ENCODE data around the gene CAND2.
"Not testable (repeated sequence)": the region's sequence is repeated elsewhere in the genome, so short reads cannot be mapped to it uniquely, and the experiment has no call there.

CAND2 gene

DNA sequence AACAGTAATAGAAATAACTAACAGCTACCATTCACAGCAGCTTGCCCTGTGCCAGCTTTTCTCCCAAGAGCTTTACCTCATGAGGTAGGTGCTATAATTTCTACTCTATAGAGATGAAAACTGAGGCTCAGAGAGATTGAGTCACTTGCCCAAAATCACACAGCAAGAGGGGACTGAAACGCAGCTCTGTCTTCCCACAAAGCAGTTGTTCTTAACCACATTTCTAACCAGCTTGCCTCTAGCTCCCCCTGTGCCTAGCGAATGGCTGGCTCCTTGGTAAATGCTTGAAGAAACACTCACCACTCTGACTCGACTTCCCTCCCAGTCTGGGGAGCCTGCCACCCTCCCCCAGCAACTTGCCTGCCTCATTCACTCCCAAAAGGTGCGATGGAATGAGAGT, 21.9 kb upstream of the CAND2 start:
- H3K4me1 ChIP-seq = no peaks in the 10 kb centered on the region

DNA sequence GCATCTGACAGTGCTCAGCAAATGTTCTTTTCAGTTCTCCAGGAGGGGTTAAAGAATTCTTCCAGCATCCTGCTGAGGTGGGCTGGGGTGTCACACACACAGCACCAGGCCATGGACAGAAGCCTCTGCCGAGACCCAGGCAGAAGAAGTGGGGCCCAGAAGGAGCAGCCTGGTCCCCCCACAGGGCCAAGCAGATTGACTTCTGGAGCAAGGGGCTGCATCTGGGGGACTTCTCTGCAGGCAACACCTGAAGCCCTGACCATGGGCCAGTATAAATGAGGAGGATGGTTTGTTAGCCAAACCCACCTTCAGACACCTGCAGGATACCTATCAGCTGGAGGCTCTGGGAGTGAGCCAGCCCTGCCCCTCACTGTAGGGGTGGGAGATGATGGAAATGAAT, 21.3 kb upstream of the CAND2 start:
- no peak for DNase-seq
- Histone ChIP-seq H3K36me3 (no peaks in the 10 kb centered on the region), H3K4me3 (ENCODE audit: low read depth, low read length) (no peak overlapping the region), H3K4me1 (no peaks in the 10 kb centered on the region), H3K27me3 (no peaks in the 10 kb centered on the region), H3K9me3 (no peaks in the 10 kb centered on the region)
- TF ChIP-seq, protein P1, sequence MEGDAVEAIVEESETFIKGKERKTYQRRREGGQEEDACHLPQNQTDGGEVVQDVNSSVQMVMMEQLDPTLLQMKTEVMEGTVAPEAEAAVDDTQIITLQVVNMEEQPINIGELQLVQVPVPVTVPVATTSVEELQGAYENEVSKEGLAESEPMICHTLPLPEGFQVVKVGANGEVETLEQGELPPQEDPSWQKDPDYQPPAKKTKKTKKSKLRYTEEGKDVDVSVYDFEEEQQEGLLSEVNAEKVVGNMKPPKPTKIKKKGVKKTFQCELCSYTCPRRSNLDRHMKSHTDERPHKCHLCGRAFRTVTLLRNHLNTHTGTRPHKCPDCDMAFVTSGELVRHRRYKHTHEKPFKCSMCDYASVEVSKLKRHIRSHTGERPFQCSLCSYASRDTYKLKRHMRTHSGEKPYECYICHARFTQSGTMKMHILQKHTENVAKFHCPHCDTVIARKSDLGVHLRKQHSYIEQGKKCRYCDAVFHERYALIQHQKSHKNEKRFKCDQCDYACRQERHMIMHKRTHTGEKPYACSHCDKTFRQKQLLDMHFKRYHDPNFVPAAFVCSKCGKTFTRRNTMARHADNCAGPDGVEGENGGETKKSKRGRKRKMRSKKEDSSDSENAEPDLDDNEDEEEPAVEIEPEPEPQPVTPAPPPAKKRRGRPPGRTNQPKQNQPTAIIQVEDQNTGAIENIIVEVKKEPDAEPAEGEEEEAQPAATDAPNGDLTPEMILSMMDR (IDR thresholded peaks at IDR 0.05; ENCODE audit: low read depth, low read length) = no peak

More for the DNA sequence above, 21.9 kb upstream of the CAND2 start:
- H3K4me3 ChIP-seq (ENCODE audit: low read depth, low read length) = no peak overlapping the region
- no peaks in the 10 kb centered on the region for H3K27me3 ChIP-seq
- TF ChIP-seq, protein P1 (IDR thresholded peaks at IDR 0.05; ENCODE audit: low read depth, low read length) = no peak
- no peak for DNase-seq
- H3K36me3 ChIP-seq = no peaks in the 10 kb centered on the region
- H3K9me3 ChIP-seq = no peaks in the 10 kb centered on the region

DNA sequence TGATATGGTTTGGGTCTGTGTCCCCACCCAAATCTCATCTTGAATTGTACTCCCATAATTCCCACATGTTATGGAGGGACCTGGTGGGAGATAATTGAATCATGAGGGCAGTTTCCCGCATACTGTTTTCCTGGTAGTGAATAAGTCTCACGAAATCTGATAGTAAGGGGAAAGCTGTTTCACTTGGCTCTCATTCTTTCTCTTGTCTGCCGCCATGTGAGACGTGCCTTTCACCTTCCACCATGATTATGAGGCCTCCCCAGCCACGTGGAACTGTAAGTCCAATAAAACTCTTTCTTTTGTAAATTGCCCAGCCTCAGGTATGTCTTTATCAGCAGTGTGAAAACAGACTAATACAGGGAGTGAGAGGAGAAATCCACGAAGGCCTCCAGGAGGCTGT, 20.5 kb upstream of the CAND2 start:
- not testable (repeated sequence) for H3K4me3 ChIP-seq (ENCODE audit: low read depth, low read length); H3K9me3 ChIP-seq; DNase-seq; H3K4me1 ChIP-seq; H3K27me3 ChIP-seq; H3K36me3 ChIP-seq

DNA sequence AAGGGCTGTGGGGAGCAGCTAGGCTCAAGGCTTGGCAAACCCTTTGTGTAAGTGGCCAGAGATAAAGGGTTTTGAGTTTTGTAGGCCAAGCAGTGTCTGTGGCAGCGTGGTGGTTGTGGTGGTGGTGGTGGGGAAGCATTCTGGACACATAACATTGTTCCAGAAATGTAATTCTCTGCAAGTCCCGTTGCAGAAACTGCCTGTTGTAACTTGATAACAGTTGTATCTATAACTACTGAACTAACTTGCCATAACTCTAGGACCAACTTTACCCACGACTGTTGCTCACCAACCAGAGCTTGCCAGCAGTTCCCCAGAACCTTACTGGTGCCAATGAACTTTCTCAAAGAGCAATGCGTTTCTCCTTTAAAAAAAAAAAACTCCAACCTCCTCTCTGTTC, 19.3 kb upstream of the CAND2 start:
- DNase-seq = no peak
- Histone ChIP-seq H3K27me3 (no peaks in the 10 kb centered on the region), H3K9me3 (no peaks in the 10 kb centered on the region), H3K4me1 (no peaks in the 10 kb centered on the region), H3K36me3 (no peaks in the 10 kb centered on the region), H3K4me3 (ENCODE audit: low read depth, low read length) (no peak overlapping the region)
- TF ChIP-seq, protein P1 (IDR thresholded peaks at IDR 0.05; ENCODE audit: low read depth, low read length) = no peak

DNA sequence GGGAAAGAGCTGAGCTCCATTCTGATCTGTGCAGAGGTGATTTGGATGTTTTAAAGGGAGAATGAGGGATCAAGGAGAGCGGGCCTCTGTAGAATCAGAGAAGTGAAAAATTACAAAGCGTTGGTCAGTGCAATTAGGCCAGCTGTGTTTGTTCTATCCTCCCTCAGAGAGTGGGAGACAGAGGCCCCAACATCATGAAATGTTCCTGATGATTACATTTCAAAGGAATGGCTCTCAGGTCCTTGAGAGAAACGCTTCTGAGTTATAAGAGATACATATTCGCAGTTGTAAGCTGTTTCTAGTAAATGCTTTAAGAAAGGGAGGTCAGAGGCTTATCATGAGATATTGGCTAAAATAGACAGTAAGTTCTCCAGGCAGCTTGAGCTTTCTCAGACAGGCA, 15.7 kb upstream of the CAND2 start:
- no peaks in the 10 kb centered on the region for H3K9me3 ChIP-seq
- H3K4me3 ChIP-seq (ENCODE audit: low read depth, low read length) = no peak overlapping the region
- TF ChIP-seq, protein P1 (IDR thresholded peaks at IDR 0.05; ENCODE audit: low read depth, low read length) = no peak
- no peaks in the 10 kb centered on the region for H3K27me3 ChIP-seq
- H3K36me3 ChIP-seq = no peaks in the 10 kb centered on the region
- H3K4me1 ChIP-seq = no peaks in the 10 kb centered on the region
- no peak for DNase-seq

DNA sequence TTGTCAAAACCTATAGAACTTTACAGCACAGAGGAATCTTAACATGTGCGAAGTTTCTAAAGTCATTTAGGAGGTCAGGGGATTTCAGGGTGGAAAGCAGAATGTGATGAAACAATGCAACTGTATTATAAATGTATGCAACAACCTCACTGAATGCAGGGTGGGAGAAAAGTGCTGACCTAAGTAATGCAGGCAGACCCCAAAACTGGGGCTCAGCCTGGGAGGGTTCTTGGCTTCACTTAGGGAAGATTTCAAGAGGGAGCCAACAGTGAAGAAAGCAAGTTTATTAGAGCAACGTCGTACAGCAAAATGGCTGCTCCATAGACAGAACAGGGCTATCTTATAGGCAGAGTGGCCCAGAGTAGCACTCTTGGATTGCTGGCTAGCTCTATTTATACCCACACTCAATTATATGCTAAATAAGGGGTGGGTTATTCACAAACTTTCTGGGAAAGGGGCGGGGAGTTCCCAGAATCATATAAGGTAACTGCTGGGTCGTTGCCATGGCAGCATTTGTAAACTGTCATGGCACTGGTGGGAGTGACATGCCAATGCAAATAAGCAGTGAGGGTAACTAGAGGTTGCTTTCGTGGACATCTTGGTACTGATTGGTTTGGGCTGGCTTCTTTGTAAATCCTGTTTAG, 14.2 kb upstream of the CAND2 start:
- Histone ChIP-seq H3K4me3 (ENCODE audit: low read depth, low read length) (no peak overlapping the region), H3K4me1 (no peaks in the 10 kb centered on the region), H3K36me3 (no peaks in the 10 kb centered on the region), H3K27me3 (no peaks in the 10 kb centered on the region), H3K9me3 (no peaks in the 10 kb centered on the region)
- TF ChIP-seq, protein P1 (IDR thresholded peaks at IDR 0.05; ENCODE audit: low read depth, low read length) = no peak
- no peak for DNase-seq

DNA sequence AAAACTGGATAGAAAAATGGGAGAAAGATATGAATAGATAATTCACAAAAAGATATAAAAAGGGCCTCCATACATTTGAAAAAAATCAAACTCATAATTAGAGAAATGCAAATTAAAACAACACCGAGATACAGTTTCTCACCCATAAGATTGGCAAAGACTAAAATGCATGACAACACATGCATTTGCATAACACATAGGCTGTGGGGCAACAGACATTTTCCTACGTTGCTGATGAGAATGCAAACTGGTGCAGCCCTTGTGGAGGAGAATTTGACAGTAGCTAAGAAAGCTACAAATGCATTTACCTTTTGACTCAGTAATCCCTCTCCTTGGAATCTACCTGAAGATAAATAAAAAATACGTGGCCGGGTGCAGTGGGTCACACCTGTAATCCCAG, 11.4 kb upstream of the CAND2 start:
- H3K9me3 ChIP-seq = no peaks in the 10 kb centered on the region
- no peaks in the 10 kb centered on the region for H3K36me3 ChIP-seq
- TF ChIP-seq, protein P1 (IDR thresholded peaks at IDR 0.05; ENCODE audit: low read depth, low read length) = no peak
- no peaks in the 10 kb centered on the region for H3K4me1 ChIP-seq
- H3K27me3 ChIP-seq = no peaks in the 10 kb centered on the region
- H3K4me3 ChIP-seq (ENCODE audit: low read depth, low read length) = no peak overlapping the region
- DNase-seq = no peak
